ENCODE data around the gene DHRS4. TPM values are rescaled to one million over a fixed set of nuclear protein-coding genes. Genes with fewer than 3 reads are reported as not detected.
"Not testable (repeated sequence)": the region's sequence is repeated elsewhere in the genome, so short reads cannot be mapped to it uniquely, and the experiment has no call there.

DHRS4 gene
- total RNA-seq, 2 experiments from 2014 or later: 15.5 to 20.7 TPM

- H3K27ac Mint-ChIP-seq; H3K27me3 Mint-ChIP-seq; H3K4me3 Mint-ChIP-seq; H3K4me1 Mint-ChIP-seq; CTCF ChIA-PET; H3K9me3 Mint-ChIP-seq (ENCODE audit: low read depth); ATAC-seq; H3K36me3 Mint-ChIP-seq; DNase-seq: not testable (repeated sequence)
Observed at GRCh38 chr14:23999640-24000039, 46.1 kb downstream of the DHRS4 start.

- H3K4me3 Mint-ChIP-seq; ATAC-seq; H3K27ac Mint-ChIP-seq; H3K27me3 Mint-ChIP-seq; H3K36me3 Mint-ChIP-seq; CTCF ChIA-PET; H3K9me3 Mint-ChIP-seq (ENCODE audit: low read depth); DNase-seq; H3K4me1 Mint-ChIP-seq: not testable (repeated sequence)
Observed at GRCh38 chr14:24001078-24001477, 47.5 kb downstream of the DHRS4 start.

- DNase-seq: not testable (repeated sequence)
Observed at GRCh38 chr14:24001679-24002078, 48.1 kb downstream of the DHRS4 start.

GRCh38 chr14:24006471-24006816 is 52.9 kb downstream of the DHRS4 start:
- H3K27me3 Mint-ChIP-seq; H3K27ac Mint-ChIP-seq; H3K36me3 Mint-ChIP-seq; H3K9me3 Mint-ChIP-seq (ENCODE audit: low read depth); DNase-seq: not testable (repeated sequence)
- ATAC-seq: peak; percentile 45
- Mint-ChIP-seq H3K4me1 (peaks cover 35% of the 10 kb centered on the region), H3K4me3 (peak overlapping the region; percentile 76)
- CTCF ChIA-PET: interaction anchor here (2.8 kb wide), 1 partner anchor 84 kb away, joined by 10 read pairs; no protein-coding TSS in a partner anchor

More at GRCh38 chr14:24001679-24002078, 48.1 kb downstream of the DHRS4 start:
- H3K4me3 Mint-ChIP-seq; ATAC-seq; H3K9me3 Mint-ChIP-seq (ENCODE audit: low read depth); H3K27ac Mint-ChIP-seq; H3K4me1 Mint-ChIP-seq; H3K36me3 Mint-ChIP-seq; H3K27me3 Mint-ChIP-seq; CTCF ChIA-PET: not testable (repeated sequence)

- not testable (repeated sequence) for H3K27me3 Mint-ChIP-seq; H3K9me3 Mint-ChIP-seq (ENCODE audit: low read depth); H3K36me3 Mint-ChIP-seq
- H3K27ac Mint-ChIP-seq: peak overlapping the region; percentile 72
- CTCF ChIA-PET: interaction anchor here (2.8 kb wide), 1 partner anchor 83 kb away, joined by 10 read pairs; no protein-coding TSS in a partner anchor
- peaks cover 35% of the 10 kb centered on the region for H3K4me1 Mint-ChIP-seq
- peak; percentile 76 for DNase-seq
- ATAC-seq: peak; percentile 95
- H3K4me3 Mint-ChIP-seq: peak overlapping the region; percentile 76
Observed at GRCh38 chr14:24006817-24007652, 53.5 kb downstream of the DHRS4 start.

- Mint-ChIP-seq H3K36me3 (peaks cover 5% of the 10 kb centered on the region), H3K4me3 (peak overlapping the region; percentile 5), H3K27ac (peak overlapping the region; percentile 56), H3K9me3 (ENCODE audit: low read depth) (no peaks in the 10 kb centered on the region), H3K27me3 (no peaks in the 10 kb centered on the region), H3K4me1 (peaks cover 34% of the 10 kb centered on the region)
- CTCF ChIA-PET: interaction anchor here (0.7 kb wide), 1 partner anchor 79 kb away, joined by 3 read pairs; no protein-coding TSS in a partner anchor
- no peak for ATAC-seq
- no peak for DNase-seq
Observed at GRCh38 chr14:24011051-24011450, 57.5 kb downstream of the DHRS4 start.

GRCh38 chr14:24012726-24013273 is 59.2 kb downstream of the DHRS4 start:
- CTCF ChIA-PET: not testable (repeated sequence)

GRCh38 chr14:24013654-24014514 is 60.3 kb downstream of the DHRS4 start:
- no peak overlapping the region for H3K4me3 Mint-ChIP-seq
- H3K9me3 Mint-ChIP-seq (ENCODE audit: low read depth): no peaks in the 10 kb centered on the region
- H3K36me3 Mint-ChIP-seq: no peaks in the 10 kb centered on the region
- H3K27me3 Mint-ChIP-seq: peaks cover 15% of the 10 kb centered on the region
- H3K27ac Mint-ChIP-seq: no peak overlapping the region
- CTCF ChIA-PET: interaction anchor here (0.9 to 2.0 kb wide), 6 partner anchors 20 to 147 kb away, joined by 3 to 7 read pairs (median 4); partner anchors contain the start of gene IRF9
- peaks cover 23% of the 10 kb centered on the region for H3K4me1 Mint-ChIP-seq
- DNase-seq (peak; percentile 65), ATAC-seq (peak; percentile 86)

More at GRCh38 chr14:24012726-24013273, 59.2 kb downstream of the DHRS4 start:
- not testable (repeated sequence) for H3K4me3 Mint-ChIP-seq; DNase-seq; H3K36me3 Mint-ChIP-seq; ATAC-seq; H3K9me3 Mint-ChIP-seq (ENCODE audit: low read depth); H3K27ac Mint-ChIP-seq
- H3K27me3 Mint-ChIP-seq: peaks cover 10% of the 10 kb centered on the region
- peaks cover 33% of the 10 kb centered on the region for H3K4me1 Mint-ChIP-seq

- not testable (repeated sequence) for ATAC-seq; H3K27ac Mint-ChIP-seq; H3K9me3 Mint-ChIP-seq (ENCODE audit: low read depth); H3K4me3 Mint-ChIP-seq; DNase-seq; H3K36me3 Mint-ChIP-seq
- CTCF ChIA-PET: interaction anchor here (1.6 to 2.0 kb wide), 3 partner anchors 36 to 75 kb away, joined by 5 to 7 read pairs (median 5); partner anchors contain the start of gene CARMIL3
- peaks cover 20% of the 10 kb centered on the region for H3K27me3 Mint-ChIP-seq
- peaks cover 11% of the 10 kb centered on the region for H3K4me1 Mint-ChIP-seq
Observed at GRCh38 chr14:24015745-24016144, 62.2 kb downstream of the DHRS4 start.

Other genes starting within 250 kb of the DHRS4 start
- gene DHRS4L2, start 35.2 kb downstream of the DHRS4 start, total RNA-seq: 10 to 100 TPM; 16.0 to 19.4 TPM
- 1 to 10 TPM; 2.9 to 3.3 TPM for gene CARMIL3, start 98.2 kb downstream of the DHRS4 start, total RNA-seq
- gene CPNE6, start 117.8 kb downstream of the DHRS4 start, total RNA-seq: under 1 TPM in 1 of 2 experiments, not detected in 1; 0.12 TPM
- gene PCK2, start 140.5 kb downstream of the DHRS4 start, total RNA-seq: 10 to 100 TPM; 61.7 to 87.0 TPM
- 10 to 100 TPM; 86.3 to 94.4 TPM for gene DCAF11, start 161.0 kb downstream of the DHRS4 start, total RNA-seq
- gene NRL, start 161.2 kb downstream of the DHRS4 start, total RNA-seq: 1 to 10 TPM; 2.6 to 3.2 TPM
- gene FITM1, start 176.9 kb downstream of the DHRS4 start, total RNA-seq: under 1 TPM; 0.77 to 0.91 TPM
- gene PSME1, start 182.4 kb downstream of the DHRS4 start, total RNA-seq: 100 to 1,000 TPM; 420 to 454 TPM
- gene EMC9, start 187.8 kb downstream of the DHRS4 start, total RNA-seq: 10 to 100 TPM; 45.5 to 56.1 TPM
- 100 to 1,000 TPM; 577 to 623 TPM for gene PSME2, start 192.8 kb downstream of the DHRS4 start, total RNA-seq
- 100 to 1,000 TPM; 129 to 149 TPM for gene RNF31, start 193.7 kb downstream of the DHRS4 start, total RNA-seq
- 100 to 1,000 TPM; 238 to 295 TPM for gene IRF9, start 207.5 kb downstream of the DHRS4 start, total RNA-seq
- 10 to 100 TPM; 52.9 to 92.8 TPM for gene REC8, start 218.3 kb downstream of the DHRS4 start, total RNA-seq
- 10 to 100 TPM; 32.4 to 54.9 TPM for gene IPO4, start 235.0 kb downstream of the DHRS4 start, total RNA-seq
- gene TM9SF1, start 241.7 kb downstream of the DHRS4 start, total RNA-seq: 10 to 100 TPM; 26.7 to 32.8 TPM